CD14-positive monocyte (primary cell): Measurements from ENCODE around the gene TLCD2. TPM values are rescaled to one million over a fixed set of nuclear protein-coding genes. Genes with fewer than 3 reads are reported as not detected.
"Not testable (repeated sequence)": the region's sequence is repeated elsewhere in the genome, so short reads cannot be mapped to it uniquely, and the experiment has no call there.

Experiments
- DNase-seq, 3 donors: peaks; one replicate each; pipeline ENCODE4 v3.0.0-alpha.2; 2011 to 2022
- H2AFZ ChIP-seq: 2 replicates; pipeline ENCODE4 v1.6.0; 2012; ENCODE audit warnings: mild to moderate bottlenecking, low read depth, low read length, inconsistent platforms; ENCODE audit not compliant: insufficient read depth, poor library complexity, severe bottlenecking
- H3K27ac ChIP-seq, 2 donors: 1 replicate in 1 of 2; 2 replicates in 1 of 2; pipeline ENCODE4 v1.5.1; 2012 to 2013; ENCODE audit warnings: low read length in 2 of 2, control low read depth in 1 of 2, inconsistent platforms in 1 of 2, low read depth in 1 of 2, mild to moderate bottlenecking in 1 of 2
- H3K27me3 ChIP-seq, 2 donors: one replicate each; pipeline versions ENCODE4 v1.6.0 to v1.6.1; 2011 to 2013; ENCODE audit warnings: low read length in 2 of 2; ENCODE audit not compliant: control insufficient read depth in 2 of 2, insufficient read depth in 2 of 2
- H3K36me3 ChIP-seq, 2 donors: replicated peaks in 1 of 2; 1 replicate in 1 of 2; 2 replicates in 1 of 2; pipeline versions ENCODE4 v1.5.1 to v1.6.1; 2012 to 2013; ENCODE audit warnings: low read length in 2 of 2, control low read depth in 1 of 2, inconsistent platforms in 1 of 2, mild to moderate bottlenecking in 1 of 2; ENCODE audit not compliant: insufficient read depth in 2 of 2, control insufficient read depth in 1 of 2
- H3K4me1 ChIP-seq, 2 donors: 1 replicate in 1 of 2; 2 replicates in 1 of 2; pipeline versions ENCODE4 v1.5.1 to v1.6.1; 2012 to 2013; ENCODE audit warnings: low read length in 2 of 2, control low read depth in 1 of 2, inconsistent platforms in 1 of 2, mild to moderate bottlenecking in 1 of 2, moderate library complexity in 1 of 2; ENCODE audit not compliant: insufficient read depth in 2 of 2, control insufficient read depth in 1 of 2
- H3K4me2 ChIP-seq: replicated peaks from 2 replicates; pipeline ENCODE3; 2012; ENCODE audit warnings: low read length, moderate library complexity, mild to moderate bottlenecking; ENCODE audit not compliant: poor library complexity, severe bottlenecking; ENCODE audit errors: extremely low read depth
- H3K4me3 ChIP-seq, 3 experiments: fragments of 200-600 bp in 1 of 3; sonication (generic) in 1 of 3; replicated peaks in 1 of 3; 1 replicate in 2 of 3; 2 replicates in 1 of 3; pipeline ENCODE4 v1.5.1; 2011 to 2013; ENCODE audit warnings: low read length in 3 of 3, mild to moderate bottlenecking in 3 of 3, control low read depth in 2 of 3, low read depth in 2 of 3, inconsistent platforms in 1 of 3, moderate library complexity in 1 of 3
- H3K79me2 ChIP-seq: 2 replicates; pipeline ENCODE4 v1.6.0; 2012; ENCODE audit warnings: mild to moderate bottlenecking, control low read depth, inconsistent platforms, low read length, moderate library complexity; ENCODE audit not compliant: insufficient read depth
- H3K9ac ChIP-seq: 2 replicates; pipeline ENCODE4 v1.6.0; 2017; ENCODE audit warnings: low read length, mild to moderate bottlenecking; ENCODE audit not compliant: insufficient read depth, poor library complexity, severe bottlenecking
- H3K9me3 ChIP-seq, 2 donors: replicated peaks in 1 of 2; 1 replicate in 1 of 2; 2 replicates in 1 of 2; pipeline versions ENCODE4 v1.5.1 to v1.6.1; 2012 to 2013; ENCODE audit warnings: low read length in 2 of 2, control low read depth in 1 of 2; ENCODE audit not compliant: control insufficient read depth in 1 of 2, insufficient read depth in 1 of 2
- H4K20me1 ChIP-seq: 2 replicates; pipeline ENCODE4 v1.6.0; 2012; ENCODE audit warnings: mild to moderate bottlenecking, low read length, control low read depth, moderate library complexity; ENCODE audit not compliant: insufficient read depth
- H3K27ac Mint-ChIP-seq, 7 donors: one replicate each; pipeline ENCODE4 v1.8.0; 2020; ENCODE audit warnings: mild to moderate bottlenecking in 7 of 7, mixed read lengths in 7 of 7, moderate library complexity in 6 of 7, inconsistent platforms in 2 of 7
- H3K27me3 Mint-ChIP-seq, 3 donors: one replicate each; pipeline ENCODE4 v1.8.0; 2021 to 2022; ENCODE audit warnings: low read depth in 3 of 3, mild to moderate bottlenecking in 3 of 3, mixed read lengths in 3 of 3, moderate library complexity in 3 of 3, inconsistent platforms in 1 of 3
- H3K36me3 Mint-ChIP-seq, 2 donors: one replicate each; pipeline ENCODE4 v1.8.0; 2020; ENCODE audit warnings: mixed read lengths in 2 of 2, inconsistent platforms in 1 of 2, mild to moderate bottlenecking in 1 of 2
- H3K4me1 Mint-ChIP-seq: one replicate; pipeline ENCODE4 v1.8.0; 2020; ENCODE audit warnings: mild to moderate bottlenecking, mixed read lengths
- H3K4me3 Mint-ChIP-seq, 2 donors: one replicate each; pipeline ENCODE4 v1.8.0; 2020; ENCODE audit warnings: mild to moderate bottlenecking in 2 of 2, mixed read lengths in 2 of 2, moderate library complexity in 1 of 2
- H3K9me3 Mint-ChIP-seq, 7 donors: one replicate each; pipeline ENCODE4 v1.8.0; 2020 to 2022; ENCODE audit warnings: mixed read lengths in 7 of 7, mild to moderate bottlenecking in 6 of 7, moderate library complexity in 6 of 7, inconsistent platforms in 2 of 7
- CTCF ChIP-seq: fragments of 200-600 bp; IDR thresholded peaks from one replicate; pipeline ENCODE4 v1.8.0; 2022; ENCODE audit warnings: antibody characterized with exemption, mild to moderate bottlenecking
- WGBS: methylation state at CpG from one replicate; pipeline ENCODE4 v1.1.5; 2013; ENCODE audit warnings: missing lambda C conversion rate; ENCODE audit not compliant: insufficient coverage; 5-methylcytosine and 5-hydroxymethylcytosine counted together
- intact Hi-C, 2 donors: fragments of 100-400 bp; cut with micrococcal nuclease; formaldehyde crosslinking; loops; one replicate each; pipeline versions ENCODE4 v1.15.0 to v1.15.1; 2023
- polyA plus RNA-seq, 3 donors: library from polyadenylated mRNA; depleted of rRNA in 1 of 3; unstranded in 2 of 3; stranded (reverse) in 1 of 3; fragments of 300-500 nt in 2 of 3; fragments of >200 nt in 1 of 3; fragmentation: Illumina TruSeq in 2 of 3; gene quantifications; 1 replicate in 2 of 3; 2 replicates in 1 of 3; pipeline ENCODE4 v1.2.3, GENCODE V29; 2012 to 2021

TLCD2 gene
- polyA plus RNA-seq, 3 donors: 0.03 TPM; not detected in 2

GRCh38 chr17:1710807-1711553, 803 bp upstream of the TLCD2 start:
- H3K27ac Mint-ChIP-seq: peak overlapping the region in 1 of 7 donors; percentile 63
- peaks cover 59% of the 10 kb centered on the region for H4K20me1 ChIP-seq
- 10% methylated on average over 9 of the region's 14 CpGs for WGBS
- H3K36me3 Mint-ChIP-seq: peaks cover 39 to 41% of the 10 kb centered on the region in 2 donors
- intact Hi-C loops: loop anchor here in 1 of 2 donors (10.0 kb wide), 2 partner anchors 66 to 324 kb away; partner anchors contain the start of genes DPH1, RILP and SCARF1
- H3K9ac ChIP-seq: peak overlapping the region; percentile 64
- H3K4me3 Mint-ChIP-seq: peak overlapping the region; percentile 69 to 89
- peaks cover 29 to 69% (median 38%) of the 10 kb centered on the region in 3 donors for H3K27me3 Mint-ChIP-seq
- H3K9me3 ChIP-seq: no peaks in the 10 kb centered on the region
- H3K4me1 ChIP-seq: peaks cover 33 to 38% of the 10 kb centered on the region in 2 donors
- H3K4me2 ChIP-seq: peak overlapping the region; percentile 94
- H3K9me3 Mint-ChIP-seq: peaks cover 0 to 5% (median 1%) of the 10 kb centered on the region in 7 donors
- TF ChIP-seq CTCF: no peak
- H3K4me3 ChIP-seq: peak overlapping the region in 2 of 3 experiments; percentile 31 to 73
- DNase-seq: no peak
- H3K27ac ChIP-seq: no peak overlapping the region
- H3K4me1 Mint-ChIP-seq: peaks cover 37% of the 10 kb centered on the region
- H2AFZ ChIP-seq: no peak overlapping the region
- peaks cover 34% of the 10 kb centered on the region for H3K79me2 ChIP-seq
- H3K27me3 ChIP-seq: peaks cover 0 to 29% of the 10 kb centered on the region in 2 donors
- H3K36me3 ChIP-seq: peaks cover 19 to 26% of the 10 kb centered on the region in 2 donors

- Histone ChIP-seq H3K27me3 (peaks cover 0 to 36% of the 10 kb centered on the region in 2 donors), H3K4me3 (peak overlapping the region in 1 of 3 experiments; percentile 73), H3K36me3 (peaks cover 19 to 26% of the 10 kb centered on the region in 2 donors), H2AFZ (no peak overlapping the region), H4K20me1 (peaks cover 44% of the 10 kb centered on the region), H3K79me2 (peaks cover 19% of the 10 kb centered on the region), H3K4me1 (peaks cover 25 to 31% of the 10 kb centered on the region in 2 donors), H3K9ac (no peak overlapping the region), H3K9me3 (no peaks in the 10 kb centered on the region), H3K4me2 (peak overlapping the region; percentile 94), H3K27ac (no peak overlapping the region)
- Mint-ChIP-seq H3K36me3 (peaks cover 36% of the 10 kb centered on the region in 2 donors), H3K27me3 (peaks cover 32 to 75% (median 40%) of the 10 kb centered on the region in 3 donors), H3K9me3 (peaks cover 0 to 5% (median 0%) of the 10 kb centered on the region in 7 donors), H3K4me3 (peak overlapping the region; percentile 27 to 75), H3K4me1 (peaks cover 31% of the 10 kb centered on the region), H3K27ac (no peak overlapping the region)
- no peak for TF ChIP-seq CTCF
- intact Hi-C loops: loop anchor here in 1 of 2 donors (5.0 kb wide), 1 partner anchor 37 kb away; no protein-coding TSS in a partner anchor
- DNase-seq: peak in 2 of 3 donors; percentile 35 to 41
- WGBS: no CpG with 5 or more reads among the region's 16 CpGs
Measured at GRCh38 chr17:1709403-1709951, 700 bp downstream of the TLCD2 start.

- H3K4me1 Mint-ChIP-seq: peaks cover 25% of the 10 kb centered on the region
- not testable (repeated sequence) for H2AFZ ChIP-seq, H3K9me3 Mint-ChIP-seq, H3K9me3 ChIP-seq, H3K9ac ChIP-seq, H3K4me2 ChIP-seq, H3K4me3 ChIP-seq, H3K27ac ChIP-seq
- H3K4me3 Mint-ChIP-seq: peak overlapping the region in 1 of 2 donors; percentile 75
- intact Hi-C loops: loop anchor here in 1 of 2 donors (5.0 kb wide), 1 partner anchor 37 kb away; no protein-coding TSS in a partner anchor
- peaks cover 19 to 24% of the 10 kb centered on the region in 2 donors for H3K36me3 ChIP-seq
- 97% methylated on average over 6 of the region's 10 CpGs for WGBS
- peak in 1 of 3 donors; percentile 5 for DNase-seq
- peaks cover 18 to 25% of the 10 kb centered on the region in 2 donors for H3K4me1 ChIP-seq
- peaks cover 13% of the 10 kb centered on the region for H3K79me2 ChIP-seq
- peaks cover 34 to 70% (median 42%) of the 10 kb centered on the region in 3 donors for H3K27me3 Mint-ChIP-seq
- H3K27ac Mint-ChIP-seq: peak overlapping the region in 1 of 7 donors; percentile 12
- peaks cover 38% of the 10 kb centered on the region for H4K20me1 ChIP-seq
- peaks cover 32% of the 10 kb centered on the region in 2 donors for H3K36me3 Mint-ChIP-seq
- H3K27me3 ChIP-seq: peaks cover 0 to 36% of the 10 kb centered on the region in 2 donors
Measured at GRCh38 chr17:1708791-1709346, 1.3 kb downstream of the TLCD2 start.
